Tibial nerve (tissue), 4 donors: ENCODE data around the gene TDRD10.

Experiments used
- EP300 ChIP-seq, 2 donors: sonication (generic); formaldehyde crosslinking; IDR thresholded peaks; one replicate each; pipeline ENCODE4 v1.6.1; 2017; ENCODE audit warnings: antibody characterized with exemption in 2 of 2, mild to moderate bottlenecking in 1 of 2
- POLR2A ChIP-seq, 2 donors: fragments of 450-650 bp; IDR thresholded peaks; one replicate each; pipeline ENCODE4 v1.6.1; 2017; ENCODE audit warnings: antibody characterized with exemption in 2 of 2, mild to moderate bottlenecking in 2 of 2, moderate library complexity in 2 of 2
- TF ChIP-seq, protein P1 (sequence below), 5 experiments: fragments of 200-600 bp in 3 of 5; fragments of 450-650 bp in 2 of 5; sonication (generic) in 3 of 5; IDR thresholded peaks; one replicate each; pipeline ENCODE4 v1.5.1; 2016 to 2019; ENCODE audit warnings: antibody characterized with exemption in 5 of 5, mild to moderate bottlenecking in 3 of 5, moderate library complexity in 2 of 5

DNA sequence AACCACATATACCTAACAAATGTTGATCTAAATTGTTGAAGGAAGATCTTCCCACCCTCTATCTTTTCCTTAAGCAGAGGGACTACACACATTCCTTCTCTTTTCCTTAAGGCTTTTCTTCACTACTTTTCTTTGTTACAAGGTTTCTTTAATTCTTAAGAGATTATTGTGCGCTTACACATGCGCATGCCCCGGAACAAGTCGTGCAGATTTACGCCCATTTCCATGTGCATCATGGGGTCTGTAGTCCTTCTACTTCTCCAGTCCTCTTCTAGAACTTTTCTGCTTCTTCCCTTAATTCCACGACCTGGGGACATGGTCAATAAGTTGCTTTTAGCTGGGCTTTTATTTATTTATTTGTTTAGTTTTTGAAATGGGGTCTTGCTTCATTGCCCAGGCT is 63.9 kb downstream of the TDRD10 start:
- TF ChIP-seq, protein P1, sequence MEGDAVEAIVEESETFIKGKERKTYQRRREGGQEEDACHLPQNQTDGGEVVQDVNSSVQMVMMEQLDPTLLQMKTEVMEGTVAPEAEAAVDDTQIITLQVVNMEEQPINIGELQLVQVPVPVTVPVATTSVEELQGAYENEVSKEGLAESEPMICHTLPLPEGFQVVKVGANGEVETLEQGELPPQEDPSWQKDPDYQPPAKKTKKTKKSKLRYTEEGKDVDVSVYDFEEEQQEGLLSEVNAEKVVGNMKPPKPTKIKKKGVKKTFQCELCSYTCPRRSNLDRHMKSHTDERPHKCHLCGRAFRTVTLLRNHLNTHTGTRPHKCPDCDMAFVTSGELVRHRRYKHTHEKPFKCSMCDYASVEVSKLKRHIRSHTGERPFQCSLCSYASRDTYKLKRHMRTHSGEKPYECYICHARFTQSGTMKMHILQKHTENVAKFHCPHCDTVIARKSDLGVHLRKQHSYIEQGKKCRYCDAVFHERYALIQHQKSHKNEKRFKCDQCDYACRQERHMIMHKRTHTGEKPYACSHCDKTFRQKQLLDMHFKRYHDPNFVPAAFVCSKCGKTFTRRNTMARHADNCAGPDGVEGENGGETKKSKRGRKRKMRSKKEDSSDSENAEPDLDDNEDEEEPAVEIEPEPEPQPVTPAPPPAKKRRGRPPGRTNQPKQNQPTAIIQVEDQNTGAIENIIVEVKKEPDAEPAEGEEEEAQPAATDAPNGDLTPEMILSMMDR (IDR thresholded peaks at IDR 0.05) = no peak
- TF ChIP-seq POLR2A (IDR thresholded peaks at IDR 0.05) (no peak), EP300 (IDR thresholded peaks at IDR 0.05) (no peak)
